NCI-H2227 (cell line): ENCODE measurements around the gene ABCA7.
"Not testable (repeated sequence)": the region's sequence is repeated elsewhere in the genome, so short reads cannot be mapped to it uniquely, and the experiment has no call there.

Source experiments
- DNase-seq: peaks from one replicate; lab custom pipeline; 2025; ENCODE audit not compliant: unreplicated experiment; lab: John Stamatoyannopoulos, UW

Gene ABCA7

GRCh38 chr19:1017115-1017905, 22.6 kb upstream of the ABCA7 start:
- DNase-seq = no peak

- no peak for DNase-seq
Observed at GRCh38 chr19:1017906-1018305, 22.0 kb upstream of the ABCA7 start.

GRCh38 chr19:1018393-1018792, 21.5 kb upstream of the ABCA7 start:
- no peak for DNase-seq

GRCh38 chr19:1018932-1019615, 20.8 kb upstream of the ABCA7 start:
- DNase-seq = no peak

DNA sequence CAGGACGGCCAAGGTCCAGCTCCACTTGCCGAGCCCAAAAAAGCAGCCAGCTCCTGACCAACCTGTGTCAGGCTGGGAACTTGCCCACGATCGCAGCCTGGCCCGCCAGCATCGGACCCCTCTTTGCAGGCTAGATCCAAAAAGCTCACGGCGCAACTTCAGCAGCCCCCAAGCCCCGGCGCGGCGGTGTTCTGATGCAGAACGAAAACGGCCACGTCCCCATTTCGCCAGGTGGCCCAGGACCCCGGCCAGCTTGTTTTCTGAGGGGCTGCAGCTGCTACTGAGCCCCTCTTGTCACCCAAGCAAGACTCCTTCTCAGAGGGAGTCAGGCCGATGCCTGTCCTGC, 20.3 kb upstream of the ABCA7 start:
- DNase-seq = no peak

DNA sequence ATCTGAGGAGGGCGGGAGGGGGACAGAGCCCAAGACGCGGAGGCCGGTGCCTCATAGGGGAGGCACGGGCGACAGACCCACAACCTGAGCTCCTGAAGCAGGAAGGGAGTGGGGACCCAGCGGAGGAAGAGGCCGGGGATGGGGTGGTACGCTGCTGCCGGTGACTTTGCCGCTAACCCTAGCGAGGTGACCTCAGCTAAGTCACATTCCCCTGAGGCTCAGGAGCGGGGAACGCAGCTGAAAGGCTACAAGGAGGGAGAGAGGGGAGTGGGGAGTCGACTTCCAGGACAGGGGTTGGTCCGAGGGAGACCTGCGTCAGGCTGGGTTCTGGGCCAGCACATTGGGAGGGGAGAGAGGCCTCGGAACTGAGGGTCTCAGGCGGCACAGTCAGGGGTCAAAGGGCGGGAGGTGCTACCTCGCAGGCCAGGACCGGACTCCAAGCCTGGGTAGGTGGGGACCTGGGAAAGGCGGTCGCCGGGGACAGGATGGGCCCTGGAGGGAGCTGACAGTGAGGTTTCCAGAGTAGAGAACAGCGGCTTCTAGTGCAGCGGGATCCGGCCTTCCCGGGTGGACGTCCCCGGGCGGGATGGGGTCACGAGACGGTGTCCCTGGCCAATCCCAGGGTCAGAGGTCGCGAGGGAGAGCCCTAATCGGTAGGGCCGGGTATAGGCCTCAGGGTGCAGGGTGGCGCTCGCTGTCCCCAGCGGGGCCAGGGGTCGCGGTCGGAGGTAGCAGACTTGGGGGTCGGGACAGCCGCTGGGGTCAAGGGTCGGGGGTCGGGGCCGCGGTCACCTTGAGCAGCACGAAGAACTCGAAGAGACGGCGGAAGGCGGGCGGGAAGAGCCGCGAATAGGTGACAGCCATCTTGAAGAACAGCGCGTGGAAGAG, 19.7 kb upstream of the ABCA7 start:
- DNase-seq = no peak

DNA sequence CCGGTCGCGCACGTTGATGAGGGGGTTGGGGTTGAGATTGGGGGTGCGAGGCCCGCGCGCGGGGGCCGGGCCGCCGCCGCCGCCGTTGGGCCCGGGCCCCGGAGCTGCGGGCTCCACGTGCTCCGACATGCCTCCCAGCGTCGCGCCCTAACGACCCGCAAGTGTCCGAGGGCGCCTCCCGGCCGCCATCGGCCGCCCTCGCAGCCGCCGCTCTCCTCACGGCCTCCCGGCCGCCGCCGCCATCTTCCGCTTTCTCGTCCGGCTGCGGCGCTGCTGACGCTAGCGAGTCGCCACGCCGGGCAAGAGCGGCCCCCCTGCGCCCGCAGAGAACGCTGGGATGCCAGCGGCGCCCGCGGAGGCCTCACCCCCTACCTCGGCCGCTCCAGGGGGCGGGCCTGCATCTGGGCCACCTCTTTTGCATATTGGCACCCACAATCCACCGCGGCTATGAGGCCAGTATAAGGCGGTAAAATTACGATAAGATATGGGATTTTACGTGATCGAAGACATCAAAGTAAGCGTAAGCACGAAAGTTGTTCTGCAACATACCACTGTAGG, 19.0 kb upstream of the ABCA7 start, which contains the start of gene TMEM259:
TSS of gene TMEM259 (minus strand) at position 256 of the 558 bp plus-strand sequence. CDS start at position 129, 127 bp downstream.
- DNase-seq = peak; percentile 96

GRCh38 chr19:1023883-1024188, 16.1 kb upstream of the ABCA7 start:
- DNase-seq = not testable (repeated sequence)

- DNase-seq = not testable (repeated sequence)
Observed at GRCh38 chr19:1025080-1025479, 14.8 kb upstream of the ABCA7 start.

GRCh38 chr19:1025960-1026782, 13.7 kb upstream of the ABCA7 start, which contains the start of gene CNN2:
CNN2 (plus strand) TSS chr19:1026608; CDS start chr19:1026662, 54 bp downstream.
- DNase-seq = peak; percentile 62

- DNase-seq = no peak
Observed at GRCh38 chr19:1026783-1027649, 12.9 kb upstream of the ABCA7 start.

DNA sequence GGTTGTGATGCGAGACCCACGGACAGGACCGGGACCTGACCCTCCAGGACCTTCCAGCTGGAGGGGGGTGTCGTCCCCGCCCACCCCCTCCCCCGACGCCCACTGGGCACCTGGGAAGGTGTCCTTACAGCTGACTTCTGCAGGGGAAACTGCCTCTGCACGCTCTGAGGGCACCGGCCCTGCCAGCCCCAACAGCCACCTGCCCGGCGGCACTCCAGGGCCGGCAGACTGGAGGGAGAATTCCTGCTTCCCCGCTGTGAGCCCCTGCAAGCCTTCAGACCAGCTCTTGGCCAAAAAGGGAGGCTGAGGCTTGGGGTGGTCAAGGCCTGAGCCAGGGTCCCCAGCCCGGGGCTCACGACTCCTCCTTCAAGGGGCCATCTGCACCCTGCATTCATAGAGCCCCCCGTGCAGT, 12.3 kb upstream of the ABCA7 start:
- DNase-seq = no peak

DNA sequence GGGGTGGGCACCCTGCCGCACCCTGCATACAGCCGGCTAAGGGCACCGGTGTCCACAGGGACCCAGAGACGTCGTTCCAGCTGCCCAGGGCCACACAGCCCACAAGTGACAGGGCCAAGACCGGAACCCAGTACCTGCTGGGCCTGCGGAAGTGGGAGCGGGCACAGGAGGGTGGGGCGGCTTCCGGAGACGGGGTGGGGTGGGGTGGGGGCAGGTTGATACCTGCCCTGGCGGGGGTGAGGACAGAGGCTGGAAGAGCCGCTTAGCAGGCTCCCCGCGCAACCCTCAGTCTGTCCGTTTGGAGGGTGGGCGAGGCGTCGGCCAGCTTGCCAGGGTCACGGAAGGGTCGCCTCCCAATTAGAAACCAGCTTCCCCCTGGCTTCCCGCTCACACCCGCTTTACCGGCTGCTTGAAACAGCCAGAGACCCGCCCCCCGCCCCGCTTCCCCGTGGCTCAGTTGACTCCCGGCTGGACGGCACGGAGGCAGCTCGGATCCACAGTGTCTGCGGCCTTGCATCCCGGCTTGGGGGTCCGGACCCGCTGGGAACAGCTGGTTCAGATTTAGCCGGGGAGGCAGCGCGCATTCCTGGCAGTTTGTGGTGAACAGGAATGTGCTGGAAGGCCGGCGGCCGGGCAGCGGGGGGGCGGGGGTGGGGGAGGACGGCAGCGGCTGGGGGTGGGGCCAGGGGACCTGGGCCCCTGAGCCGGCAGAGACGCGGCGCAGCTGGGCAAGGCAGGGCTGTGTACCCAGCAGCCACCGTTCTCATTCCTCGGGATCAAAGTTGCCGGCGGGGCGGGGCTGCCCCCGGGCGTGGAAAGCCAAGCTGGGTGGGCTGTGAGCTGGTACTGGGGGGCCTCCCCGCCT, 11.6 kb upstream of the ABCA7 start:
- DNase-seq = peak; percentile 51

GRCh38 chr19:1032264-1032867, 7.5 kb upstream of the ABCA7 start:
- no peak for DNase-seq

GRCh38 chr19:1035998-1036621, 3.8 kb upstream of the ABCA7 start:
- DNase-seq = no peak

GRCh38 chr19:1037621-1038064, 2.3 kb upstream of the ABCA7 start:
- DNase-seq = no peak

- no peak for DNase-seq
Observed at GRCh38 chr19:1038978-1039645, 795 bp upstream of the ABCA7 start.
